HepG2 (cell line): Measurements from ENCODE around the gene BTN1A1. TPM values are rescaled to one million over a fixed set of nuclear protein-coding genes. Genes with fewer than 3 reads are reported as not detected.

Experiments
- AGO1 ChIP-seq: fragments of 200-400 bp; formaldehyde crosslinking; IDR thresholded peaks from 2 replicates; pipeline ENCODE4 v1.6.1; 2017; ENCODE audit warnings: mild to moderate bottlenecking, low read depth, low read length, moderate library complexity; ENCODE audit not compliant: poor library complexity, severe bottlenecking
- FIP1L1 ChIP-seq: fragments of 200-400 bp; formaldehyde crosslinking; IDR thresholded peaks from 2 replicates; pipeline ENCODE4 v1.6.1; 2018; ENCODE audit warnings: low read depth, mild to moderate bottlenecking, low read length, moderate library complexity, borderline replicate concordance; ENCODE audit not compliant: insufficient read depth
- GABPA ChIP-seq, 2 experiments: IDR thresholded peaks; 2 replicates each; pipeline ENCODE4 v1.6.1; 2011 to 2016; ENCODE audit warnings: low read depth in 2 of 2, low read length in 1 of 2, missing biosample characterization in 1 of 2, missing genetic modification characterization in 1 of 2
- HNF4A ChIP-seq: sonication (generic); formaldehyde crosslinking; IDR thresholded peaks from 2 replicates; pipeline ENCODE4 v1.4.0; 2020; ENCODE audit warnings: missing genetic modification reagents
- KDM1A ChIP-seq: IDR thresholded peaks from 2 replicates; pipeline ENCODE4 v1.6.1; 2016; ENCODE audit warnings: missing compliant biosample characterization
- LCORL ChIP-seq, 2 experiments: fragments of 450-650 bp in 1 of 2; sonication (generic) in 1 of 2; formaldehyde crosslinking in 1 of 2; IDR thresholded peaks; 2 replicates each; pipeline versions ENCODE4 v1.5.0 to v1.6.1; 2017 to 2020; ENCODE audit warnings: antibody characterized with exemption in 1 of 2, missing genetic modification reagents in 1 of 2
- NR1H2 ChIP-seq: sonication (generic); formaldehyde crosslinking; IDR thresholded peaks from 2 replicates; pipeline ENCODE4 v1.8.1; 2022; ENCODE audit warnings: low read depth, missing genetic modification reagents, borderline replicate concordance
- SMAD1 ChIP-seq: sonication (generic); formaldehyde crosslinking; IDR thresholded peaks from 2 replicates; pipeline ENCODE4 v1.4.0; 2020; ENCODE audit warnings: missing genetic modification reagents, low read depth, mild to moderate bottlenecking, borderline replicate concordance
- TOPORS ChIP-seq: sonication (generic); formaldehyde crosslinking; IDR thresholded peaks from 2 replicates; pipeline ENCODE4 v1.8.0; 2023; ENCODE audit warnings: mild to moderate bottlenecking, missing genetic modification reagents
- TP53 ChIP-seq: sonication (generic); formaldehyde crosslinking; conservative IDR thresholded peaks from 2 replicates; pipeline ENCODE4 v1.4.0; 2020; ENCODE audit warnings: missing genetic modification reagents
- XRCC5 ChIP-seq: fragments of 200-400 bp; formaldehyde crosslinking; optimal IDR thresholded peaks from 2 replicates; pipeline ENCODE3; 2017; ENCODE audit warnings: mild to moderate bottlenecking, low read length
- ZEB1 ChIP-seq: IDR thresholded peaks from 2 replicates; pipeline ENCODE4 v1.6.1; 2012; ENCODE audit warnings: mild to moderate bottlenecking, low read depth, inconsistent platforms; ENCODE audit not compliant: insufficient replicate concordance
- ZNF205 ChIP-seq: IDR thresholded peaks from 2 replicates; pipeline ENCODE4 v1.6.1; 2018; ENCODE audit warnings: missing biosample characterization, missing genetic modification reagents
- ZNF354B ChIP-seq: sonication (generic); formaldehyde crosslinking; IDR thresholded peaks from 2 replicates; pipeline ENCODE4 v1.8.0; 2022; ENCODE audit warnings: mild to moderate bottlenecking, missing genetic modification reagents
- ZNF777 ChIP-seq: sonication (generic); formaldehyde crosslinking; IDR thresholded peaks from 2 replicates; pipeline ENCODE4 v1.4.0; 2020; ENCODE audit warnings: missing genetic modification reagents
- polyA plus RNA-seq, 8 experiments: library from polyadenylated mRNA; depleted of rRNA in 3 of 8; stranded (reverse) in 7 of 8; unstranded in 1 of 8; fragments of >200 nt; fragmentation: Illumina TruSeq in 4 of 8; extraction: Trizol in 4 of 8; gene quantifications; 2 replicates each; pipeline versions ENCODE4 v1.2.1 to v1.2.3, GENCODE V29; 2011 to 2016; ENCODE audit warnings: low read depth in 4 of 8, missing spikeins in 1 of 8, mixed read lengths in 1 of 8; ENCODE audit not compliant: insufficient read depth in 1 of 8
- total RNA-seq, 5 experiments: library from RNA; depleted of rRNA; stranded (reverse); fragments of >200 nt; fragmentation: Illumina TruSeq; extraction: Trizol; gene quantifications; 2 replicates each; pipeline ENCODE4 v1.2.3, GENCODE V29; 2016; ENCODE audit warnings: low read depth in 1 of 5
- TF ChIP-seq, protein P1 (sequence below): IDR thresholded peaks from 2 replicates; pipeline ENCODE4 v1.6.1; 2016; ENCODE audit warnings: low read depth, control low read depth
- TF ChIP-seq, protein P2 (sequence below): sonication (generic); formaldehyde crosslinking; IDR thresholded peaks from 2 replicates; pipeline ENCODE4 v1.5.0; 2020; ENCODE audit warnings: missing genetic modification reagents
- TF ChIP-seq, protein P3 (sequence below): sonication (generic); formaldehyde crosslinking; conservative IDR thresholded peaks from 2 replicates; pipeline ENCODE4 v1.8.0; 2022; ENCODE audit warnings: low read depth, missing genetic modification reagents
- TF ChIP-seq, protein P4 (sequence below): sonication (generic); formaldehyde crosslinking; IDR thresholded peaks from 2 replicates; pipeline ENCODE4 v1.4.0; 2020; ENCODE audit warnings: missing genetic modification reagents, borderline replicate concordance

BTN1A1 gene
- total and polyA plus RNA-seq, 2 of the 13 experiments (the other 11 are each of a cell fraction or from before 2014, with no cell fraction given): 0.04 TPM; not detected in 1

DNA sequence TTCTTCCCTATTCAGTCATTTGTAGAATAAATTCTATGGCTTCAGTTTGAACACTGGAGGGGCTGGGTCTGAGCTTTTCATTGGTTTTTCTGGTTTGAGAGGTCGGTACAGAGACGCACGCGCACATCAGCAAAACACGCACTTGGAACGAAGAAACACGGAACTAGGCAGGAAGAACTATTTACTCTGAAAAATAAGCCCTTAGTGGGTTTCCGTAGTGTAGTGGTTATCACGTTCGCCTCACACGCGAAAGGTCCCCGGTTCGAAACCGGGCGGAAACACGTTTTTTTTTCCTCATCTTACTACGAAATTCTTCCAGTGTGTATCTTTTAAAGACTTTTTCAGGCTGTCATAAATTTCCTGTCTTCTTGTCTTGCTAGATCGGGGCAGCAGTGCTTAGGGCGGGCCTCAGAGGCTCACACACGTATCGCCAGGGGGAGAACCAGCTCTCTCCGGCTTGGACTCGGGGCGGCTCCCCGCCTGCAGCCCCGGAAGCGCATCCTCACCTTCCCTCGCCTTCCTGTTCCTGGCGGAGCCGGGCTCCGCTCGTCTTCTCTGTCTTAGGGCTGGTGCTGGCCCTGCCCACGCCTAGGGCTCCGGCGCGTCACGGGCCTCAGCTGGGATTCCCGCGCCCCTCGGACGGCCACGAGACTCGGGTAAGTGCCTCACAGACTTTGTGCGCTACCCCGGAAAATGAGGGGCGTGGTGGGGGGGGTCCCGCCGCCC lies 37.9 kb downstream of the BTN1A1 start, which contains the start of gene HMGN4 (continued):
- TF ChIP-seq ZEB1 (peak; percentile 62), ZNF205 (no peak; the same call in 1 of the 2 replicates), LCORL (IDR thresholded peaks at IDR 0.05) (no peak), LCORL (CRISPR knock-in tag; IDR thresholded peaks at IDR 0.05) (no peak), ZNF354B (CRISPR knock-in tag) (no peak), KDM1A (CRISPR knock-in tag) (no peak; the same call in 1 of the 2 replicates), SMAD1 (CRISPR knock-in tag) (peak; percentile 83), FIP1L1 (no peak), ZNF777 (CRISPR knock-in tag) (peak; percentile 72), AGO1 (no peak), XRCC5 (no peak), TOPORS (CRISPR knock-in tag) (no peak; the same call in 1 of the 2 replicates), NR1H2 (0 out of 2 replicates have a peak, but pooled peaks have one; percentile 44), GABPA (IDR thresholded peaks at IDR 0.05; ENCODE audit: low read depth, low read length) (peak; percentile 88), GABPA (CRISPR knock-in tag; IDR thresholded peaks at IDR 0.05; ENCODE audit: low read depth) (peak; percentile 94), TP53 (CRISPR knock-in tag) (no peak; the same call in 1 of the 2 replicates), HNF4A (CRISPR knock-in tag) (no peak; the same call in 1 of the 2 replicates)
- TF ChIP-seq, protein P1, sequence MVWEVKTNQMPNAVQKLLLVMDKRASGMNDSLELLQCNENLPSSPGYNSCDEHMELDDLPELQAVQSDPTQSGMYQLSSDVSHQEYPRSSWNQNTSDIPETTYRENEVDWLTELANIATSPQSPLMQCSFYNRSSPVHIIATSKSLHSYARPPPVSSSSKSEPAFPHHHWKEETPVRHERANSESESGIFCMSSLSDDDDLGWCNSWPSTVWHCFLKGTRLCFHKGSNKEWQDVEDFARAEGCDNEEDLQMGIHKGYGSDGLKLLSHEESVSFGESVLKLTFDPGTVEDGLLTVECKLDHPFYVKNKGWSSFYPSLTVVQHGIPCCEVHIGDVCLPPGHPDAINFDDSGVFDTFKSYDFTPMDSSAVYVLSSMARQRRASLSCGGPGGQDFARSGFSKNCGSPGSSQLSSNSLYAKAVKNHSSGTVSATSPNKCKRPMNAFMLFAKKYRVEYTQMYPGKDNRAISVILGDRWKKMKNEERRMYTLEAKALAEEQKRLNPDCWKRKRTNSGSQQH (CRISPR knock-in tag): peak; percentile 83; the same call in 1 of the 2 replicates
- TF ChIP-seq, protein P2, sequence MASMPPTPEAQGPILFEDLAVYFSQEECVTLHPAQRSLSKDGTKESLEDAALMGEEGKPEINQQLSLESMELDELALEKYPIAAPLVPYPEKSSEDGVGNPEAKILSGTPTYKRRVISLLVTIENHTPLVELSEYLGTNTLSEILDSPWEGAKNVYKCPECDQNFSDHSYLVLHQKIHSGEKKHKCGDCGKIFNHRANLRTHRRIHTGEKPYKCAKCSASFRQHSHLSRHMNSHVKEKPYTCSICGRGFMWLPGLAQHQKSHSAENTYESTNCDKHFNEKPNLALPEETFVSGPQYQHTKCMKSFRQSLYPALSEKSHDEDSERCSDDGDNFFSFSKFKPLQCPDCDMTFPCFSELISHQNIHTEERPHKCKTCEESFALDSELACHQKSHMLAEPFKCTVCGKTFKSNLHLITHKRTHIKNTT: no peak
- TF ChIP-seq, protein P3, sequence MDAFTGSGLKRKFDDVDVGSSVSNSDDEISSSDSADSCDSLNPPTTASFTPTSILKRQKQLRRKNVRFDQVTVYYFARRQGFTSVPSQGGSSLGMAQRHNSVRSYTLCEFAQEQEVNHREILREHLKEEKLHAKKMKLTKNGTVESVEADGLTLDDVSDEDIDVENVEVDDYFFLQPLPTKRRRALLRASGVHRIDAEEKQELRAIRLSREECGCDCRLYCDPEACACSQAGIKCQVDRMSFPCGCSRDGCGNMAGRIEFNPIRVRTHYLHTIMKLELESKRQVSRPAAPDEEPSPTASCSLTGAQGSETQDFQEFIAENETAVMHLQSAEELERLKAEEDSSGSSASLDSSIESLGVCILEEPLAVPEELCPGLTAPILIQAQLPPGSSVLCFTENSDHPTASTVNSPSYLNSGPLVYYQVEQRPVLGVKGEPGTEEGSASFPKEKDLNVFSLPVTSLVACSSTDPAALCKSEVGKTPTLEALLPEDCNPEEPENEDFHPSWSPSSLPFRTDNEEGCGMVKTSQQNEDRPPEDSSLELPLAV (CRISPR knock-in tag): no peak
- TF ChIP-seq, protein P4, sequence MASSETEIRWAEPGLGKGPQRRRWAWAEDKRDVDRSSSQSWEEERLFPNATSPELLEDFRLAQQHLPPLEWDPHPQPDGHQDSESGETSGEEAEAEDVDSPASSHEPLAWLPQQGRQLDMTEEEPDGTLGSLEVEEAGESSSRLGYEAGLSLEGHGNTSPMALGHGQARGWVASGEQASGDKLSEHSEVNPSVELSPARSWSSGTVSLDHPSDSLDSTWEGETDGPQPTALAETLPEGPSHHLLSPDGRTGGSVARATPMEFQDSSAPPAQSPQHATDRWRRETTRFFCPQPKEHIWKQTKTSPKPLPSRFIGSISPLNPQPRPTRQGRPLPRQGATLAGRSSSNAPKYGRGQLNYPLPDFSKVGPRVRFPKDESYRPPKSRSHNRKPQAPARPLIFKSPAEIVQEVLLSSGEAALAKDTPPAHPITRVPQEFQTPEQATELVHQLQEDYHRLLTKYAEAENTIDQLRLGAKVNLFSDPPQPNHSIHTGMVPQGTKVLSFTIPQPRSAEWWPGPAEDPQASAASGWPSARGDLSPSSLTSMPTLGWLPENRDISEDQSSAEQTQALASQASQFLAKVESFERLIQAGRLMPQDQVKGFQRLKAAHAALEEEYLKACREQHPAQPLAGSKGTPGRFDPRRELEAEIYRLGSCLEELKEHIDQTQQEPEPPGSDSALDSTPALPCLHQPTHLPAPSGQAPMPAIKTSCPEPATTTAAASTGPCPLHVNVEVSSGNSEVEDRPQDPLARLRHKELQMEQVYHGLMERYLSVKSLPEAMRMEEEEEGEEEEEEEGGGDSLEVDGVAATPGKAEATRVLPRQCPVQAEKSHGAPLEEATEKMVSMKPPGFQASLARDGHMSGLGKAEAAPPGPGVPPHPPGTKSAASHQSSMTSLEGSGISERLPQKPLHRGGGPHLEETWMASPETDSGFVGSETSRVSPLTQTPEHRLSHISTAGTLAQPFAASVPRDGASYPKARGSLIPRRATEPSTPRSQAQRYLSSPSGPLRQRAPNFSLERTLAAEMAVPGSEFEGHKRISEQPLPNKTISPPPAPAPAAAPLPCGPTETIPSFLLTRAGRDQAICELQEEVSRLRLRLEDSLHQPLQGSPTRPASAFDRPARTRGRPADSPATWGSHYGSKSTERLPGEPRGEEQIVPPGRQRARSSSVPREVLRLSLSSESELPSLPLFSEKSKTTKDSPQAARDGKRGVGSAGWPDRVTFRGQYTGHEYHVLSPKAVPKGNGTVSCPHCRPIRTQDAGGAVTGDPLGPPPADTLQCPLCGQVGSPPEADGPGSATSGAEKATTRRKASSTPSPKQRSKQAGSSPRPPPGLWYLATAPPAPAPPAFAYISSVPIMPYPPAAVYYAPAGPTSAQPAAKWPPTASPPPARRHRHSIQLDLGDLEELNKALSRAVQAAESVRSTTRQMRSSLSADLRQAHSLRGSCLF (CRISPR knock-in tag): no peak; the same call in 1 of the 2 replicates
